Suppressor macrophage (primary cell): ENCODE results near the gene PKNOX2.

ENCODE experiments used
- DNase-seq, 4 experiments: peaks; one replicate each; pipeline ENCODE4 v3.0.0-alpha.2; 2020 to 2022

Gene PKNOX2

DNA sequence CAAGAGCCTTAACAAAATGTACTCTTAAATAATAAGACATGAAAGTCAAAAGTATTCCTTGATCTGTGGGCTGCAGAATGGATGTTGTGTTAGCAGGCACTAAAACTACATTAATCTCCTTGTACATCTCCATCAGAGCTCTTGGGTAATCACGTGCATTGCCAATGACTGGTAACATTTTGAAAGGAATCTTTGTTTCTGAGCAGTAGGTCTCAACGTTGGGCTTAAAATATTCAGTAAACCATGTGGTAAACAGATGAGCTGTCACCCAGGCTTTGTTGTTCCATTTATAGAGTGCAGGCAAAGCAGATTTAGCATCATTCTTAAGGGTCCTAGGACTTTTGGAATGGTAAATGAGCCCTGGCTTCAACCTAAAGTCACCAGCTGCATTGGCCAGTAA is 152.9 kb downstream of the PKNOX2 start:
- DNase-seq: no peak

- no peak for DNase-seq
Observed at GRCh38 chr11:125319649-125320048, 155.1 kb downstream of the PKNOX2 start.

- DNase-seq: no peak
Observed at GRCh38 chr11:125320347-125321076, 156.0 kb downstream of the PKNOX2 start.

DNA sequence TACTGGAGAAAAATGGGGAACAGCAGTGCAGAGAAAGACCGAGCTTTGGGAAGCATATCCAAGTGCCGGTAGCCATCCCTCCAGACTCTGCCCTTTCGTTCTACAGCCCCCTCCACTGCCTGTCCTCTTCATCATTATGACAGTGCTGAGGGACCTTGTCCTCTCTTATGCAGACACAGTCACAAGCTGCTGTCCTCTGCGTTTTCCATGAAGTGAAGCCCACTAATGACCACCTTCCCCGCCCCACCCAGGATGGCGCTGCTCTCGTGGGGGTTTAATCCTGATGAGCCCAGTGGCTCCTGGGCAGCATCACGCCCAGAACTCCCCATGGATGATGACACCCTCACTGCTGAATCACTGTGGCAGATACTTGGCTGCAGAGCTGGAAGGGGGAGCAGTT is 157.7 kb downstream of the PKNOX2 start:
- DNase-seq: no peak

DNA sequence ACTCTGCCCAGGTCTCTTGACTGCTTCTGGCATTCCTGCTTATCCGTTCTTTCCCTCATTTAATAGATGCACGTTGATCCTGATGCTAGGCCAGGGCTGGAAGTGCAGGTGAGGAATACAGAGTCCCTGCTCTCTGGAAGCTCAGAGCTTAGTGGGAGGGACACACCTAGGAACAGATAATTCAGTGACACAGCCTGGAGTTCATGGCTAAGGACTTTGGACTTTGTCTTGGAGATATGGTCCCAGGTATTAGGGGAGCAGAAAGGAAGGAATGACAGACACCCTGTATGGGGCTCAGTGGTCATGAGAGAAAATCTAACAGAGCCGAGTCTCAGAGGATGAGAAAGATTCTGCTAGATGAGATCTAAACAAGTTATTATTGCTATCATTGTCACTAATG is 160.6 kb downstream of the PKNOX2 start:
- DNase-seq: no peak

- no peak for DNase-seq
Observed at GRCh38 chr11:125326126-125326525, 161.6 kb downstream of the PKNOX2 start.

- DNase-seq: no peak
Observed at GRCh38 chr11:125327518-125328224, 163.1 kb downstream of the PKNOX2 start.

DNA sequence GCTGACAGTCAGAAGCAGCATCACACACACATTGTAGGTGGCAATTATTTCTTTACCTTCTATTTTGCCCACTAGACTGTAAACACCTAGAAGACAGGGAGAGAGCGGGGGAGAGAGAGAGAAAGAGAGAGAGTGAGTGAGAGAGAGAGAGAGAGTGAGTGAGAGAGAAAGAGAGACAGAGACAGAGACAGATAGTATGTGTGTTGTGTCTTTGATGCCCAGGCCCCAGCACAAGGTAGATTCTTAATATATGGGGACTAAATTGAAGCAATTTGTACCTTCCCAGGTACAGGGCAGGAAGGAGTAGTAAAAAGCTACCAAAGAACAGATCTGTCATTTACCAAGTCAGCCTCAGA is 163.7 kb downstream of the PKNOX2 start:
- no peak for DNase-seq

GRCh38 chr11:125329786-125330185 is 165.2 kb downstream of the PKNOX2 start:
- DNase-seq: no peak

DNA sequence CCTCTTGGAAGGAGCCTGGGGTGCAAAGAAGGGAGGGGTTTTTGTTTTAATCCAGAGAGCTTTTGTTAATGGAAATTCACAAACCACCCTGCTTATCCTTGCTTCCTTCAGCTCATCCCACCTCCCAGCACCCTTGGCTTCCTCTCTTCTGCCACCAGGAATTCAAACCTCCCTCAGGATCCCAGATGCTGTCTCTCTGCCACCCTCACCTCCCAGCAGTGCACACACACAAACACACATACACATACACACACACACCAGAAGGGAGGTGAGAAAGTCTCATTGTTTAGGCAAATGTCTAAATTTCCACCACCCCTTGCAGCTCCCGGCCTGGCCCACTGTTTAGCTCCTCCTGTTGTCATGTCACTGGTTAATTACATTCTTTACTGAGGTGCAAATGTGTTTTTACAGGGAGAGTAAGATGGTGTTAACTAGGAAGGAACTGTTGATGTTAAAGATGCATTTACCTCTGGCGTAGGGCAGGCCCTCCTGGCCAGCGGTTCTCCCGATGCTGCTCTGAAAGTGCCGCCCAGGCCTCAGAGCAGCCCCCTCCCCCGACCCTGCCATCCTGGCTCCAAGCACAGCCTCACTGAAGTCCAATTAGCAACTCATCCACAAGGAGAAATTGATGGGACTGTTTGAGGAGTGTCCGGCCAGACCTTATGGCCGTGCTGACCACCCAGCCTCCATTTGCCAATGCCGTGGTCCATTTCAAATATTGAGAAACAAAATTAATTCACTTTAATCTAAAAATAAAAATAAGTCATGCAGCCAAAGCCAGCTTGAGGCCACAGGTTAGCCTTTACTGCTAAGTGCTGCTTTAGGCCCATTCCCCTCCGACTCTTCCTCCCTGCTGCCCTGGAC is 166.1 kb downstream of the PKNOX2 start:
- DNase-seq: no peak

GRCh38 chr11:125331357-125332035 is 166.9 kb downstream of the PKNOX2 start:
- no peak for DNase-seq

GRCh38 chr11:125332821-125333220 is 168.3 kb downstream of the PKNOX2 start:
- no peak for DNase-seq

GRCh38 chr11:125333354-125334073 is 169.0 kb downstream of the PKNOX2 start:
- DNase-seq: no peak

DNA sequence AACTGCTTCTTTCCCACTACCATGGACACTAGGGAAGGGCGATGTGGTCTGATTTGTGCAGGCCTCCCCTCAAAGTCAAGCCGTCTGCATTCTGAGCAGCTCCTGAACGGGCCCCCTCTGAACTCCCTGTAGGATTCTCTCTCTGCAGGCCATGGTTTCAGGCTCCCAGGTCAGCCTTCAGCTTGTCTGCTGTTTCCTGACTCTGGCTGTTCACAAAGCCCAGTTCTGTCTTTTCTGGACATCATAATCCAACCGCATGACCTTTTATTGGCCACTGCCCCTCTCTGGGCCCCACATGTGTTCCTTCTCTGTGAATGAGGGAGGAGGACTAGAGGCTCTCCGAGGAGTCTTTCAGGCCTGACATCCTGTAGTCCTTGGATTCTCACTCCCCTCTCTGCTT is 170.6 kb downstream of the PKNOX2 start:
- no peak for DNase-seq

DNA sequence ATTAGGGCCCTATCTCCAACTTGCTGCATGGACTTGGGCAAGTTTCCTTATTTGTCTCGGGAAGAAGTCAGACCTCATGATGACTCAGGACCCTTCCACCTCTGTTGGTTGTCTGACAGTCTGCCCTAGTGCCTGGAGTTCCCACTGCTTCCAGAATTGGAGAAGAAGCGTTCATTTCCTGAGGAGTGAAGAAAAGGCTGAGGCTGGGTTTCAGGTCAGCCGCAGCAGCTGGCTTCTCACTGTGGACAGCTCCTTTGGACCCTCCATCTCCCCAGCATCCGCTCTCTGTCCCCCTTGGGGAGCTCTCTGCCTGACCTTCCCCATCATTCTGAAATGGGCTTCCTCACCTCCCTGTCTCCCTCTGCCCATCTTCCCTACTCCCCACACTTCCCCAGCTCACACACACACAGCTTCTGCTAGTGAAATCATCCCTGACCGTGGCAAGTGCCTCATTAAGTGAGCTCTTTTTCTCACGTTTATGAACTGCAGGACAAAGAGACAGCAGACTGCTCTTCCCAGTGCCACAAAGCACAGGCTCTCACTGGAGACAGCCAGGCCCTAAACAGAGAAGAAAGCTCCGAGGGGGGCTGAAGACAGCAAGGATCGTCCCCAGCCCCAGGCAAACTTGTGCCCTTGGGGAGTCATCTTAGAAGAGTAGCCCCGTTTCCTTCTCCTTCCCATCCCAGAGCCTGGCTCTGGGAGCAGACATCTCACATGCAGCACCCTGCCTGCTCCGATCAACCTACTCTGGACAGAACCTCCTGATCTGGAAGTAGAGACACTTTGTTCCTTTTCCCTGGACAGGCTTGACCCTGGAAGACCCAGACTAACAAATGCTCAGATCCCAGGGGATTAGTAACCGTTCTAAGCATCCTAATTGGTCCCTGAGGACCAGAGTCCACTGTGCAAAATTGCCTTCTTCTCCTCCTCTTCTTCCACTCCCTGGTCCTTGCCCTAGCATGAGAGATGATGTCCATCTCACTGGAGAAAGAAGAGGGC is 173.6 kb downstream of the PKNOX2 start:
- no peak for DNase-seq

DNA sequence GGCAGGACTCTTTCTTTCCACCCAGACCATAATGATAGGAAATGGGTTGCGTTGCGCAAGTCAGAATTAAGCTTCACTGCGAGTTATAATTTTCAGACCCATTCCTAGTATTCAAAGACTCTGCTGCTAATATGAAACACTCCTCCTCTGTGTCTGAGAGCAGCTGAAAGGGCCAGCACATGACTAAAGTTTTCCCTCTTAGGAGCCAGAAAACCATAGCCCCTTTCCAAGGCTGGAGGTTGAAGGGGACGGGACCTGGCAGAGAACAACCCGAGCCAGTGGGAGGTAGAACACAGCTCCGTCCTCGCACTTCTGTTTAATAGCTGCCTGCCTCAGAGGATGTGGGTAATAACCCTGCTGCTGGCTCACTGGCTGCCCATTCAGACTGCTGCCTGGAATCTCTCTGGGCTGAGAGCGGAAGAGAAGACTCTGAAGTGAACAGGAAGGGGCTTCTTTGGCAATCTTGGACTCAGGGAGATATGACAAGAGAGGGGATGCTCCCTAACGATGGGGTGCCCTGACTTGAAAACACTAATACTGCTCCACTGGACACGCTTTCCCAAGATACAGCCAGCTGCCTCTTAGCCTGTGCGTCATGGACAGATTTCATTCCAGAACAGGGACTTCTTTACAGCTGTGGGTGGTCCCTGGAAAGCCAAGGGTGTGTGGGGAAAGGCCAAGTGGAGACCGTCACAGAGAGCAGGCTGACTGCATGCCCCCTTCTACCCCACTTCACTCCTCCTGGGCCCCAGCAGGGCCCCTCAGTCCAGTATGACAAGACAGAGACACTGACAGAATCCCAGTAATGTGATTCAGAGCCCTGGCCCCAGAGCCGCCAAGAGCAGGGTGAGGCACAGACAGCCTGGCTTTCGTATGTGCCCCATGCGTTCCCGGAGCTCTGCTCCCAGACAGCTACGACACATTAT is 174.6 kb downstream of the PKNOX2 start:
- DNase-seq: no peak

- DNase-seq: no peak
Observed at GRCh38 chr11:125341676-125342075, 177.1 kb downstream of the PKNOX2 start.

GRCh38 chr11:125342281-125342930 is 177.9 kb downstream of the PKNOX2 start:
- no peak for DNase-seq

DNA sequence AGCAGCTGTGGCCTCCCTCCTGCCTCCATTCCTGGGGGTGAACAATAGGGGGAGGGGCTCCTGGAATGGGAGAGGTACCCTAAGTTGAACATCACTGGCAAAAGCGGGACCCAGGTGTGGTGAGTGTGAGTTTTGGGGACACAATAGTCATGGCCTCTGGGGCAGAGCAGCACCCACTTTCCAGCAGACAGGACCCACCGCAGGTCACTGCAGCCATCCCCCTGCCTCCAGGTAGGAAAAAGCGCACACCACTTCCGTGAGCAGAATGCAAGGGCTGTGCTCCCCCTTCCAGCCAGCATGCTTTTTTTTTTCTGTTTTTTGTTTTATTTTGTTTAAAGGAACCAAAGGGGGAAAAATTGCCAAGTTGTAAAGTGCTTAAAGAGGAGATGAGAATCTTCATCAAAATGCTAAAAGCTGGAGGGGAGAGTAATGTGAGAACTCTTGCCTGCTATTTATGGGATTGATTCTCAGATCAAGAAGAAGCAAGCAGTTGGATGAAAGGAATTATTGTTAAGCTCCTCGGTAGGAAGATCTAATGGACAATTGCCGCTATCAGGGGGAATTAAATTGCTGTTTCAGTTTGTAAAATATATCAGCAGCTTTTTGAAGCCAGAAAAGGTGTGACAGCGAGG is 178.7 kb downstream of the PKNOX2 start:
- no peak for DNase-seq
